ENCODE data around the gene NLGN3.

Gene NLGN3

GRCh38 chrX:71118985-71119535 lies 25.6 kb upstream of the NLGN3 start:
- no peak for DNase-seq

DNA sequence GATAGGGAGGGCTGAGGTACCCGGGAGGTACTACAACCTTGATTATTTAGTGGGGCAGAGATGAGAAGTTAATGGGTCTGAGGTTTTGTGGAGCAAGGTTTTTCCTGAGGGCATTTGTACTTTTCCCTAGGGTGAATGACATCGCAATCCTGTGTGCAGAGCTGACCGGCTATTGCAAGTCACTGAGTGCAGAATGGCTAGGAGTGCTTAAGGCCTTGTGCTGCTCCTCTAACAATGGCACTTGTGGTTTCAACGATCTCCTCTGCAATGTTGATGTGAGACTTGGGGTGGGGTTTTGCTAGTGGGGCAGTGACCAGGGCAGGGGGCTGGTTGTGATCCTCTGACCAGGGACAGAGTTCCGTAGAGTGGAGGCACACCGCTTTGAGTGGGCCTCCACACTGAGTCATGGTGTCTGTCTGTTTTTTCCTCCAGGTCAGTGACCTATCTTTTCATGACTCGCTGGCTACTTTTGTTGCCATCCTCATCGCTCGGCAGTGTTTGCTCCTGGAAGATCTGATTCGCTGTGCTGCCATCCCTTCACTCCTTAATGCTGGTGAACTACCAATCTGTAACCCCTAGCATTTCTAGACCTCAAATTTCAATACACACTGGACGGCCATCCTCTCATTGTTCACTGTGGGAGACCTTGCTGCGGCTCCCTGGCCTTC lies 16.3 kb upstream of the NLGN3 start:
- no peak for DNase-seq

DNA sequence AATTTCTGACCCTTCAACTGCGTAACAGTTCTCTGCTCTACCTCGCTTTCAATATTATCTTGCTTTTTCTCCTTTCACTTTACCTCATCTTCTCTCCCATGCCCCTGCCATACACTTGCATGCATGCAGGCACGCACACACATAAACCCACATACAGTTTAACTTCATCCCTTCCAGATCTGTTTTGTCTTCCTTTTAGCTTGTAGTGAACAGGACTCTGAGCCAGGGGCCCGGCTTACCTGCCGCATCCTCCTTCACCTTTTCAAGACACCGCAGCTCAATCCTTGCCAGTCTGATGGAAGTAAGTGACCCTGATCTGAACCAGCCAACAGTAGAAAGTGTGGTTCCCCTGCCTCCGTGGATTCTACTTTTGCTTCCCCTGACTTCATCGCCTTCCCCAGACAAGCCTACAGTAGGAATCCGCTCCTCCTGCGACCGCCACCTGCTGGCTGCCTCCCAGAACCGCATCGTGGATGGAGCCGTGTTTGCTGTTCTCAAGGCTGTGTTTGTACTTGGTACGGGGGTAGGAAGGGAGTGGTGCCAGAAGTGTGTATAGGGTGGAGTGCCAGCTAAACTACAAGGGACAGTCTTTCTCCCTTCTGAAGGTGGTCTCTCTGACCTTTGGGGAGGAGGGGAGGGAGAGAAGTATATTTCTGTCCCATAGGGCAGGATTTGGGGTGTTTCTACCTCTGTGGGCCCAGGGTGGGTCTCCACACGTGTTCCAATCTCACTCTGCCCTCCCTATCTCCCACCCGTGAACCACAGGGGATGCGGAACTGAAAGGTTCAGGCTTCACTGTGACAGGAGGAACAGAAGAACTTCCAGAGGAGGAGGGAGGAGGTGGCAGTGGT lies 15.5 kb upstream of the NLGN3 start:
- peak; percentile 73 for DNase-seq

DNA sequence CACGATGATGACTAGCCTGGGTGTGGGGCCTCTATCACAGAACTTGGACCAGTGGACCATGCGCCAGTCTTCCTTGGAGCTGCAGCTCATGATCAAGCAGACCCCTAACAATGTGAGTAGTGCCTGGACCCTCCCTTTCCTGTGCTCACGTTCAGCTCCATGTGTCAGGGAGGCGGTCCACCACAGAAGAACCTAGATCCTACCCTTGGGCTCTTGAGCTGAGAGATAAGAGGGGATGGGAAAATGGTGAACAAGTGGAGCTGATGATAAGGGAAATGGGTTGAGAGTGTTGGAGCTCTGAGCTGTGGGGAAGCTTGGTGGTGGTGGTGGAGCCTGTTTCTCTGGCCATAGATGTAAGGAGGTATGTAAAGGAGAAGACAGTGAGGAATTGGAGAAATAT lies 13.1 kb upstream of the NLGN3 start:
- no peak for DNase-seq

DNA sequence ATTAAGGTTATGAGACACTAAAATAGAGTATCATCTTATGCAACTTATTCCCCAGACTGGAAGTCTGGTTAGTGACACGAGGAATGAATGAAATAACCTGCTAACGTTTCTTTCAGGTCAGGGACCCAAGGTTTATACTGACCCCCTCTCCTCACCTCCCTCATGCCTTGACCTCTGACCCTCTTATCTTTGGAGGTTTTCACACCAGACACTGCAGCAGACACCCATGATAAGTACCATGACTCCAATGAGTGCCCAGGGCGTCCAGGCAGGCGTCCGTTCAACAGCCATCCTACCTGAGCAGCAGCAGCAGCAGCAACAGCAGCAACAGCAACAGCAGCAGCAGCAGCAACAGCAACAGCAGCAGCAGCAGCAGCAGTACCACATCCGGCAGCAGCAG lies 4.2 kb upstream of the NLGN3 start:
- DNase-seq = no peak

GRCh38 chrX:71143508-71143907 lies 1.1 kb upstream of the NLGN3 start:
- no peak for DNase-seq

DNA sequence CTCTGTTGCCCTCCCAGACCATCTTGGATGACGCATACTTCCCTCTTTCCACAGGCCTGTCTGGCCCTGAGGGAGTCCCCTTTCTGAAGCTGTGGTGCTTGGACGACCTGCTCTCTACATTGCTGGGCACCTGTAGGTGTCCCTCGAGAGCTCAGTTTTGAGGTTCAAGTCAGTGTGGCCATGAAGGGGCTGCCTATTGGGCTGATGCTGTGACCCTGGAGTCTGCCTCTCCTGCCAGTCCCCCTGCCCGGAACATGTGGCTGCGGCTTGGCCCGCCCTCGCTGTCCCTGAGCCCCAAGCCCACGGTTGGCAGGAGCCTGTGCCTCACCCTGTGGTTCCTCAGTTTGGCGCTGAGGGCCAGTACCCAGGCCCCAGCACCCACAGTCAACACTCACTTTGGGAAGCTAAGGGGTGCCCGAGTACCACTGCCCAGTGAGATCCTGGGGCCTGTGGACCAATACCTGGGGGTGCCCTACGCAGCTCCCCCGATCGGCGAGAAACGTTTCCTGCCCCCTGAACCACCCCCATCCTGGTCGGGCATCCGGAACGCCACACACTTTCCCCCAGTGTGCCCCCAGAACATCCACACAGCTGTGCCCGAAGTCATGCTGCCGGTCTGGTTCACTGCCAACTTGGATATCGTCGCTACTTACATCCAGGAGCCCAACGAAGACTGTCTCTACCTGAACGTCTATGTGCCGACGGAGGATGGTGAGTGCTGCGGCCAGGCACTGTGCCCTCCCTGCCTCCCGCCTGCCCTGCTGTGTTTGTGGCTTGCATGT lies 3.0 kb downstream of the NLGN3 start:
- DNase-seq = no peak

DNA sequence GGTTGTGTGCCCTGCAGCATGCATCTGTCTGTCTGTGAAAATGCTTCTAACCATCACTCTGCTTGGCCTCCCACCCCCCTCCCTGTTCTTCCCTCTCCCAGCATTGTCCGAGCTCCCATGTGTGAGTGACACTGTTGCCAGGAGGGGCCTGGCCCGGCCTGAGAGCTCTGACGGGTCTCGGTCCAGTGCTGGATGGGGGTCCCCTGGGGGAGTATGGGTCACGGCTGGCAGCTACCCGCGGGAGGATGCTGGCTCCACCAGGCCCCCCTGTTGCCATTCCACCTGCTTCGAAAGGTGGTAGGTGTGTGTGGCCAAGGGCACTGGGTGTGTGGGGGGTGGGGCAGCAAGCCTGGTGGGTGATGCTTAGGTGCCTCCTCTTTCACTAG lies 3.6 kb downstream of the NLGN3 start:
- no peak for DNase-seq

- DNase-seq = no peak
These were observed 6.7 kb downstream of the NLGN3 start for GRCh38 chrX:71151366-71151765.

DNA sequence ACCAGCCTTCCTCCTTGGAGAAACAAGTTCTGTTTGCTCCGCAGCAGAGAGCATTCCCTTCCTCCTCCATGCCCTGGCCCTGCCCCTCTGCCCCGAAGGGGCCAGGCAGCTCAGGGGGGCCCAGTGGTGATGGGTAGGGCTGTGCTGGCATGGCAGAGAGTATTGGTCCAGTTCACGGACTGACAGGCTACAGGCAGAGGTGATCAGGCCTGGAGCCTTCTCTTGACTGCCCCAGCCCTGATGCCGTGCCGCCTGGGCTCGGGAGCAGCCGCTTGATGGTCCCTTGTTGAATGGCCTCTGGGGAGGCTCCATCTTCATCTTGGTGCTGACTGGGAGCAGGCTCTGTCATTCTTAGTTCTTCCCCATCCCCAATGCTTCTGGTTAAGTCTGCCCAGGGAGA lies 9.6 kb downstream of the NLGN3 start:
- no peak for DNase-seq

DNA sequence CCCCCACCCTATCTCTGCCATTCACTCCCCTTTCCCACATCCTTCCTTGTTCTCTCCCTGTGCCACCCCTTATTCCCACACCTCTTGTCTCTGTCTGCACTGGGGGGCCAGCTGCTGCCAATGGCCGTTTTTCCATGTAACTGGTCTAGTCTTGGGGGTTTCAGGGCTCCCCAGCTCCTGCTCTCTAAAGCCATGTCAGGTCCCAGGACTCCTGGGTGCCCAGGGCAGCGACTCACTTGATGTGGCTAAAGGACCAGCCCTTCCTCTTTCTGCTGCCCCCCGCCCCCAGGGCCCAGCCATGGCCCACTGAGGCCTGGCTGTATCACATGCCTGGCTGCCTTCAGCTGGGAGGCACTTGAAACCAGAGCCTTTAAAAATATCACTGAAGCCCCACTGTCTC lies 10.0 kb downstream of the NLGN3 start:
- no peak for DNase-seq

DNA sequence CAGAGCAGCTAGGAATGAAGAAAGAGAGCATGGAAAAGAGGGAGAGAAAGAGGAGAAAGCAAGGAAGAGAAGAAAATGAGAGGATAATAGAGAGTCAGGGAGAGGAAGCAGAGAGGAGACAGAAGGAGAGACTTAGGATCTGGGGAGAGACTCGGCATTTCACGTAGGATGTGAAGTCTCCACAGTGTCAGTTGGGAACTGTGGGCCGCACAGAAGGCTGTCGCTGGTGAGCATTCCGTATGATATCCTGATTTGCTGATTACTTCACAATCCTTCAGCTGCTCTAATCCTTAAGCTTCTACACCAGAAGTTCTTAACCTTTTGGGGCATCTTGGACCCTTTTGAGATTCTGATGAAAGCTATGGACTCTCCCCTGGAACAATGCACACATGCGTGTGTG lies 14.0 kb downstream of the NLGN3 start:
- DNase-seq = no peak

DNA sequence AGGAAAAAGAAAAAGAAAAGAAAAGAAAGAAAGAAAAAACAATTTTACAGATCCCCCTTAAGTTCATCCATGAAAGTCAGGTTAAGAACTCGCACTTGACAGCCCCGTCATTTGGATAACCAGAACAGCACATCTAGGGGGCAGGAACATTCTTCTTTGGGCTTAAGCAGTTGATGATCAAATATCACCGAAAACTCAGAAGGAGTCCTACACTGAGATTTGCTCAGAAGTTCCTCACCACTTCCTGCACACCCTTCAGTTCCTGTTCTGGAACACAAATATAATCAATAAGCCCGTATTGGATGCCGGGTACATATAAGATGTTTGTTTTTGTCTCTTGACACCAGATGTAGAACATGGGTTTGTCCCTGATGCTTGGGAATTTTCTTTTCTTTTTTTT lies 14.7 kb downstream of the NLGN3 start:
- no peak for DNase-seq

GRCh38 chrX:71160475-71160874 lies 15.8 kb downstream of the NLGN3 start:
- DNase-seq = no peak

GRCh38 chrX:71162981-71163380 lies 18.3 kb downstream of the NLGN3 start:
- no peak for DNase-seq

DNA sequence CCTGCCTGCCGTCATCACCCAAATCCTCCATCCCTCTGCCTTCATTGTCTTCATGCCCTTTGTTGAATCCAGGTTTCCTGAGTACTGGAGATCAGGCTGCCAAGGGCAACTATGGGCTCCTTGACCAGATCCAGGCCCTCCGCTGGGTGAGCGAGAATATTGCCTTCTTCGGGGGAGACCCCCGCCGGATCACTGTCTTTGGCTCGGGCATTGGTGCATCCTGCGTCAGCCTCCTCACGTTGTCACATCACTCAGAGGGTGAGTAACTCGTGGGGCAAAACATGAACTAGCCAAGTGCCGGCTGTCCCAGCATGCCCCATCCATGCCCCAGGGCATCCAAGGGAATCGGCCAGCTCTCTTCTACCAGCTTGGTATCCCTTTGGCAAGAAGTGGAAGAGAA lies 19.4 kb downstream of the NLGN3 start:
- DNase-seq = no peak

DNA sequence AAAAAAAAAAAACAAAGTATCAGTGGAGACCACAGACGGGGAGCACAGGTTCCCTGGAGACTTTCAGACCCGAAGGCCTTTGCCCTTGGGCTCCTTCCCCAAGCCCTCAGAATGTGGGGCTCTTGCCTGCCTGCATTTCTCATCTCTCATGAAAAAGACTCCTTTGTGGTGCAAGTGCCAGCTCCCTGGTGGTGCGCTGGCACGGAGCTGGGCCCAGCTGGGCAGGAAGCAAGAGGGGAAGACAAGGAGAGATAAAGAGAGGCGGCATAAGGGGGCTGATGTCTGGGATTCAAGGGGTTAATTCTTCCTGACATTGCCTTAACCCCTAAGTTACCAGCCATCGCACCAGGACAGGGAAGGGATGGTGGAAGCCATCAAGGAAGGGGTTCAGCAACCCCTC lies 21.8 kb downstream of the NLGN3 start:
- no peak for DNase-seq

DNA sequence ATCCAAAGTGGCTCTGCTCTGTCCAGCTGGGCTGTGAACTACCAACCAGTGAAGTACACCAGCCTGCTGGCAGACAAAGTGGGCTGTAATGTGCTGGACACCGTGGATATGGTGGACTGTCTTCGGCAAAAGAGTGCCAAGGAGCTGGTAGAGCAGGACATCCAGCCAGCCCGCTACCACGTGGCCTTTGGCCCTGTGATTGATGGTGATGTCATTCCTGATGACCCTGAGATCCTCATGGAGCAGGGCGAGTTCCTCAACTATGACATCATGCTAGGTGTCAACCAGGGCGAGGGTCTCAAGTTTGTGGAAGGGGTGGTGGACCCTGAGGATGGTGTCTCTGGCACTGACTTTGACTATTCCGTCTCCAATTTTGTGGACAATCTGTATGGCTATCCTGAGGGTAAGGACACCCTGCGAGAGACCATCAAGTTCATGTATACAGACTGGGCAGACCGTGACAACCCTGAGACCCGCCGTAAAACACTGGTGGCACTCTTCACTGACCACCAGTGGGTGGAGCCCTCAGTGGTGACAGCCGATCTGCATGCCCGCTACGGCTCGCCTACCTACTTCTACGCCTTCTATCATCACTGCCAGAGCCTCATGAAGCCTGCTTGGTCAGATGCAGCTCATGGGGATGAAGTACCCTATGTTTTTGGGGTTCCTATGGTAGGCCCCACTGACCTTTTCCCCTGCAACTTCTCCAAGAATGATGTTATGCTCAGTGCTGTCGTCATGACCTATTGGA lies 22.6 kb downstream of the NLGN3 start:
- no peak for DNase-seq

GRCh38 chrX:71168134-71168533 lies 23.5 kb downstream of the NLGN3 start:
- no peak for DNase-seq

GRCh38 chrX:71169586-71169985 lies 24.9 kb downstream of the NLGN3 start:
- DNase-seq = no peak

- DNase-seq = no peak
These were observed 26.0 kb downstream of the NLGN3 start for GRCh38 chrX:71170660-71171059.

DNA sequence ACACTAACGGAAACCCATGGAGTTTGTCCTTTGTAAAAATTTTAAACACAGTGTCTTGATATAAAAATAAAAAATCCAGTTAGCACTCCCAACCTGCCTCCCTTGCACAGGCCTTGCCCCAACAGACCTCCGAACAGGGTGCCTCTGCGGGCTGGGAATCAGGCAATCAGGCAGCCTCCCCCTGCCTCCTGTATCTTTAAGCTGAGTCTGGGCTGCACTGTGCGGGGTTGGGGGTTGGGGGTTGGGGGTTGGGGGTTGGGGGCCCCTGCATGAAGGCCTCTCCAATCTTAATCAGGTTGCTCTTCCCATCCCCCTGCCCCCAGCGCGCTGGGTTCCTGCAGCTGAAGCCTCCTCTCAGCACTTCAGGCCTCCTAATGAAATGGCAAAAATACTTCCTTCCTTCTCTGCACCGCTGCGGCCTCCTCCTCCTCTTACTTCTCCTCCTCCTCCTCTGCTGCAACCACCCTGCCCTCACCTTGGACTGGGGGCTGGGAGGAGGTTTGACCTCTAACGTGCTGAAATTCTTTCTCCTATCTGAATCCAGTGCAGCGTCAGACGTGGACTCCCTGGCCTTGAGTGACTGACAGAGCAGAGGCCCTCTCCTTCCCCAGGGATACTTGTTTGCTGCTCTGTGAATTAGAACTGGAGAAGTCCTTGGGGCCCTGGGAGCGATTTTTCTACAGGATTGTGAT lies 26.6 kb downstream of the NLGN3 start:
- no peak for DNase-seq
